GM12878 (cell line): Measurements from ENCODE around the gene P3H2.

Experiments used
- ATF2 ChIP-seq: IDR thresholded peaks from 2 replicates; pipeline ENCODE4 v1.6.1; 2012; ENCODE audit warnings: low read length, inconsistent platforms
- BRCA1 ChIP-seq: IDR thresholded peaks from 2 replicates; pipeline ENCODE4 v1.6.1; 2011; ENCODE audit warnings: low read depth, low read length, improper control_type of control experiment
- CTCF ChIP-seq, 3 experiments: IDR thresholded peaks in 2 of 3; conservative IDR thresholded peaks in 1 of 3; 2 replicates each; pipeline ENCODE4 v1.5.1; 2011; ENCODE audit warnings: low read depth in 3 of 3, low read length in 3 of 3, mild to moderate bottlenecking in 3 of 3, control low read depth in 2 of 3, moderate library complexity in 2 of 3, inconsistent platforms in 1 of 3, mixed read lengths in 1 of 3; ENCODE audit not compliant: control insufficient read depth in 2 of 3, insufficient read depth in 1 of 3; ENCODE audit errors: extremely low read depth in 1 of 3
- JUNB ChIP-seq: IDR thresholded peaks from 2 replicates; pipeline ENCODE4 v1.6.1; 2016; ENCODE audit warnings: antibody characterized with exemption, mild to moderate bottlenecking
- NR2C1 ChIP-seq: fragments of 450-650 bp; IDR thresholded peaks from 2 replicates; pipeline ENCODE4 v1.6.1; 2017; ENCODE audit warnings: antibody characterized with exemption, mild to moderate bottlenecking, moderate library complexity
- POLR2A ChIP-seq: IDR thresholded peaks from 2 replicates; pipeline ENCODE4 v1.6.1; 2011; ENCODE audit warnings: low read depth, mild to moderate bottlenecking, low read length
- RAD21 ChIP-seq: IDR thresholded peaks from 2 replicates; pipeline ENCODE4 v1.6.1; 2011; ENCODE audit warnings: mild to moderate bottlenecking, low read depth, low read length, moderate library complexity; ENCODE audit not compliant: insufficient read depth
- RAD51 ChIP-seq: fragments of 450-650 bp; IDR thresholded peaks from 2 replicates; pipeline ENCODE4 v1.6.1; 2016; ENCODE audit warnings: moderate library complexity, mild to moderate bottlenecking, inconsistent platforms
- SIX5 ChIP-seq: IDR thresholded peaks from 2 replicates; pipeline ENCODE4 v1.6.1; 2011; ENCODE audit warnings: mild to moderate bottlenecking, low read depth, low read length, moderate library complexity; ENCODE audit not compliant: severe bottlenecking
- SMAD1 ChIP-seq: fragments of 450-650 bp; IDR thresholded peaks from 2 replicates; pipeline ENCODE4 v1.6.1; 2018; ENCODE audit warnings: mild to moderate bottlenecking, low read depth; ENCODE audit not compliant: partially characterized antibody
- SRF ChIP-seq, 2 experiments: IDR thresholded peaks; 2 replicates each; pipeline ENCODE4 v1.6.1; 2011; ENCODE audit warnings: low read depth in 2 of 2, low read length in 2 of 2, mild to moderate bottlenecking in 1 of 2, moderate library complexity in 1 of 2
- ZNF274 ChIP-seq: IDR thresholded peaks from one replicate; pipeline ENCODE4 v1.8.0; 2011; ENCODE audit not compliant: insufficient read length, insufficient read depth

GRCh38 chr3:190159902-190160435, 39.3 kb upstream of the P3H2 start:
- TF ChIP-seq SRF (IDR thresholded peaks at IDR 0.05; ENCODE audit: low read depth in 2 of 2, low read length in 2 of 2) (no peak), ZNF274 (no peak), BRCA1 (no peak), CTCF (IDR thresholded peaks at IDR 0.05 in 2 of 3, conservative IDR thresholded peaks at IDR 0.05 in 1 of 3; ENCODE audit: control insufficient read depth in 2 of 3, extremely low read depth in 1 of 3, insufficient read depth in 1 of 3, low read depth in 3 of 3, low read length in 3 of 3) (no peak), POLR2A (no peak), JUNB (no peak), RAD21 (no peak), NR2C1 (no peak), ATF2 (no peak), SIX5 (no peak), RAD51 (no peak), SMAD1 (no peak)
